ENCODE results near the gene ATP6V1B1.

The ATP6V1B1 gene

GRCh38 chr2:70935468-70936164 is at the start of gene ATP6V1B1:
Gene ATP6V1B1 (plus strand): TSS chr2:70935900. CDS start chr2:70935955, 55 bp downstream.
- TF ChIP-seq CTCF (IDR thresholded peaks at IDR 0.05; ENCODE audit: low read depth, low read length) = no peak
- in situ Hi-C loops (cut with HindIII; ENCODE audit: low sequenced_read_pairs) = no loop called here
- H3K4me3 ChIP-seq (ENCODE audit: low read depth, low read length) = no peak within 1 kb of the TSS
- no peak for DNase-seq (ENCODE audit: low read depth, low spot score)

DNA sequence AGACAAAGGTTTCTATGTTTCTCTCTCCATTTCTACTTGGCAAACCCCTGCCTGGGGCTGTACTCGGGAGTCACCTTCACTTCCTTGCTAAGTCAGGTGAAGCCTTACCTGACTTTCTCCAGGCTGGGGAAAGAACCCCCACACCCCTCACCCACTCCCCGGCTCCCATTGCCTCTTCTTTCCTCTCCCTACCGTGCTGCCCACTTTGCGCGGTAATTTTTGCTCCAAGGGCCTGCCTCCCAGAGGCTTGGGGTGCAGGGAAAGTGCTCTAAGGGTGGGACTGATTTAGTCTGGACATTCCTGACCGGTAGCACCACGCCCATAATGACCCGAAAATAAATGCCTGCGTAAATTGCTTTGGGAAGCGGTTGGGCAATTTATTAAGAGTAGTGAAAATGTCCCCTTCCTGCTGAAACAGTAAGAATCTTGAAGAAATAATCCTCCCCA is 49.1 kb upstream of the ATP6V1B1 start:
- H3K4me3 ChIP-seq (ENCODE audit: low read depth, low read length) = no peak overlapping the region
- TF ChIP-seq CTCF (IDR thresholded peaks at IDR 0.05; ENCODE audit: low read depth, low read length) = no peak
- no peak for DNase-seq (ENCODE audit: low read depth, low spot score)
- in situ Hi-C loops (cut with HindIII; ENCODE audit: low sequenced_read_pairs) = no loop called here

GRCh38 chr2:70887208-70887549 is 48.5 kb upstream of the ATP6V1B1 start:
- H3K4me3 ChIP-seq (ENCODE audit: low read depth, low read length) = no peak overlapping the region
- in situ Hi-C loops (cut with HindIII; ENCODE audit: low sequenced_read_pairs) = no loop called here
- no peak for TF ChIP-seq CTCF (IDR thresholded peaks at IDR 0.05; ENCODE audit: low read depth, low read length)
- DNase-seq (ENCODE audit: low read depth, low spot score) = no peak

- no peak overlapping the region for H3K4me3 ChIP-seq (ENCODE audit: low read depth, low read length)
- no peak for TF ChIP-seq CTCF (IDR thresholded peaks at IDR 0.05; ENCODE audit: low read depth, low read length)
- in situ Hi-C loops (cut with HindIII; ENCODE audit: low sequenced_read_pairs) = no loop called here
- DNase-seq (ENCODE audit: low read depth, low spot score) = no peak
Observed at GRCh38 chr2:70887550-70888246, 48.0 kb upstream of the ATP6V1B1 start.

DNA sequence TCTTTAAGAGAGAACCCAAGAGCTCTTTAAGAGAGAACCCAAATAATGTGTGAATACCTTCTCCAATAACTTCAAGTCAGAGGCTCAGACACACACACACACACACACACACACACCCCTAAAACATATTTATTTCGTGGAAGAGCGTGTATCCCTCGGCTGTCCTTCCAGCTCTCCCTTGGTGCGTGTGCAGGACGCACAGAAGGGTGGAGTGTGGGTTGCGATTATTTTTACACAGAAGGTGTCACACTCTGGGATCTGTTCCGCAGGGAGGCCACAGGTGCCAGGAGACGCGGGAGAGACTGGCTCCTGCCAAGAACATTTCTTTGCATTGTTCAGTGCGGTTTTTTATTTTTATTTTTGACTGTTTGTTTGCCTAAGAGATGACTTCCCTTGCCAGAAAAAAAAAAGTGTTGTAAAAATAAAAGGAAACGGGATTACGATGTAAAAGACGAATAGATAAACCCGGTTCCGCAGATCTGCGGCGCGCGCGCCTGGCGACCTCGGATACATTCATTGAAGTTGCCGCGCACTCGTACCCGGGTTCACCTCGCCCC is 47.3 kb upstream of the ATP6V1B1 start:
- in situ Hi-C loops (cut with HindIII; ENCODE audit: low sequenced_read_pairs) = no loop called here
- no peak for DNase-seq (ENCODE audit: low read depth, low spot score)
- H3K4me3 ChIP-seq (ENCODE audit: low read depth, low read length) = no peak overlapping the region
- no peak for TF ChIP-seq CTCF (IDR thresholded peaks at IDR 0.05; ENCODE audit: low read depth, low read length)

- DNase-seq (ENCODE audit: low read depth, low spot score) = no peak
- TF ChIP-seq CTCF (IDR thresholded peaks at IDR 0.05; ENCODE audit: low read depth, low read length) = no peak
- in situ Hi-C loops (cut with HindIII; ENCODE audit: low sequenced_read_pairs) = no loop called here
- H3K4me3 ChIP-seq (ENCODE audit: low read depth, low read length) = no peak overlapping the region
Observed at GRCh38 chr2:70888923-70889715, 46.6 kb upstream of the ATP6V1B1 start.

Measured in astrocyte of the spinal cord (primary cell).